ENCODE measurements around the gene TPK1. TPM values are rescaled to one million over a fixed set of nuclear protein-coding genes. Genes with fewer than 3 reads are reported as not detected.

TPK1 gene
- total and polyA plus RNA-seq, 2 of the 8 experiments (the other 6 are each of a cell fraction or from before 2014, with no cell fraction given): 1.9 to 2.7 TPM

GRCh38 chr7:144659211-144659610 lies 176.6 kb downstream of the TPK1 start:
- CTCF ChIA-PET (ENCODE audit: partially characterized antibody): no interaction called here
- no peak for FAIRE-seq

More at GRCh38 chr7:144659211-144659610, 176.6 kb downstream of the TPK1 start:
- no peak overlapping the region for H3K4me2 ChIP-seq (ENCODE audit: insufficient read depth in 1 of 2, low read depth in 2 of 2, low read length in 2 of 2)
- H2BK12ac ChIP-seq (ENCODE audit: low read depth, low read length): no peak overlapping the region
- H3K79me1 ChIP-seq (ENCODE audit: low read depth, low read length): no peaks in the 10 kb centered on the region
- no peak overlapping the region for H4K5ac ChIP-seq (ENCODE audit: insufficient read length, low read depth, low read length)
- H3K9me3 ChIP-seq (ENCODE audit: insufficient read depth in 2 of 2, low read depth in 1 of 2, low read length in 1 of 2): no peaks in the 10 kb centered on the region
- H3K14ac ChIP-seq (ENCODE audit: insufficient read length): no peak overlapping the region
- POLR2A ChIA-PET (ENCODE audit: partially characterized antibody): no interaction called here
- no peak overlapping the region for H2BK120ac ChIP-seq (replicated peaks; ENCODE audit: low read depth, low read length)
- H3K23ac ChIP-seq (ENCODE audit: insufficient read length): no peak overlapping the region
- H2BK15ac ChIP-seq (ENCODE audit: low read length): no peak overlapping the region
- H4K91ac ChIP-seq (replicated peaks; ENCODE audit: insufficient read length, low read length): no peak overlapping the region
- H3K18ac ChIP-seq (ENCODE audit: extremely low read depth, low read length): no peak overlapping the region
- H3K4me3 ChIP-seq (ENCODE audit: extremely low read depth in 1 of 4, insufficient read depth in 2 of 4, low read depth in 3 of 4, low read length in 4 of 4): no peak overlapping the region
- H3K56ac ChIP-seq (replicated peaks; ENCODE audit: insufficient read length, low read depth, low read length): no peak overlapping the region
- no peak overlapping the region for H3K9ac ChIP-seq (replicated peaks in 1 of 4; ENCODE audit: extremely low read depth in 1 of 4, low read depth in 3 of 4, low read length in 3 of 4)
- no peaks in the 10 kb centered on the region for H3K27me3 ChIP-seq (replicated peaks in 1 of 4; ENCODE audit: control insufficient read depth in 3 of 4, extremely low read depth in 1 of 4, insufficient read depth in 3 of 4, low read length in 3 of 4)
- H4K8ac ChIP-seq (ENCODE audit: extremely low read depth, insufficient read depth, low read length): no peak overlapping the region
- no peak overlapping the region for H2AFZ ChIP-seq (ENCODE audit: low read length)
- H4K20me1 ChIP-seq (replicated peaks in 1 of 2; ENCODE audit: control insufficient read depth in 1 of 2, insufficient read depth in 2 of 2, low read length in 2 of 2): no peaks in the 10 kb centered on the region
- no peak overlapping the region for H2AK5ac ChIP-seq (ENCODE audit: low read depth, low read length)
- no peak overlapping the region for H3K4ac ChIP-seq (replicated peaks; ENCODE audit: insufficient read length, low read depth, low read length)
- no peaks in the 10 kb centered on the region for H3K4me1 ChIP-seq (replicated peaks in 1 of 4; ENCODE audit: control insufficient read depth in 3 of 4, insufficient read depth in 4 of 4, low read length in 3 of 4)
- no peak for TF ChIP-seq EGR1 (IDR thresholded peaks at IDR 0.05; ENCODE audit: borderline replicate concordance, low read depth, low read length)
- TF ChIP-seq HDAC2 (IDR thresholded peaks at IDR 0.05; ENCODE audit: borderline replicate concordance in 1 of 2, low read depth in 2 of 2, low read length in 2 of 2): no peak
- no peak for DNase-seq (ENCODE audit: low read depth in 1 of 2, low spot score in 2 of 2)
- H2BK20ac ChIP-seq (ENCODE audit: low read length): no peak overlapping the region
- H3K27ac ChIP-seq (ENCODE audit: low read depth, low read length): no peak overlapping the region
- H3K23me2 ChIP-seq (ENCODE audit: low read depth, low read length): no peaks in the 10 kb centered on the region
- H3K79me2 ChIP-seq (ENCODE audit: control insufficient read depth in 1 of 2, insufficient read depth in 2 of 2, low read length in 2 of 2): no peaks in the 10 kb centered on the region
- 91% methylated on average over 9 of the region's 9 CpGs; no CpG with 5 or more reads in 1 of the 2 experiments for WGBS, 2 experiments (ENCODE audit: extremely low coverage in 1 of 2, insufficient coverage in 1 of 2, insufficient read length in 1 of 2, insufficient replicate concordance in 2 of 2, low coverage in 1 of 2, low lambda C conversion rate in 2 of 2, missing lambda C conversion rate in 1 of 2)
- H3K36me3 ChIP-seq (ENCODE audit: control insufficient read depth in 2 of 4, insufficient read depth in 4 of 4, low read length in 3 of 4): no peaks in the 10 kb centered on the region
- H2BK5ac ChIP-seq (ENCODE audit: low read depth, low read length): no peak overlapping the region

All from H1 (cell line).